ENCODE measurements around the gene PIP4K2A. TPM values are rescaled to one million over a fixed set of nuclear protein-coding genes. Genes with fewer than 3 reads are reported as not detected.

The PIP4K2A gene
- total and polyA plus RNA-seq, 2 donors (not counting 3 experiments of a cell fraction or from before 2014, with no cell fraction given), result 11.8 to 32.6 TPM

DNA sequence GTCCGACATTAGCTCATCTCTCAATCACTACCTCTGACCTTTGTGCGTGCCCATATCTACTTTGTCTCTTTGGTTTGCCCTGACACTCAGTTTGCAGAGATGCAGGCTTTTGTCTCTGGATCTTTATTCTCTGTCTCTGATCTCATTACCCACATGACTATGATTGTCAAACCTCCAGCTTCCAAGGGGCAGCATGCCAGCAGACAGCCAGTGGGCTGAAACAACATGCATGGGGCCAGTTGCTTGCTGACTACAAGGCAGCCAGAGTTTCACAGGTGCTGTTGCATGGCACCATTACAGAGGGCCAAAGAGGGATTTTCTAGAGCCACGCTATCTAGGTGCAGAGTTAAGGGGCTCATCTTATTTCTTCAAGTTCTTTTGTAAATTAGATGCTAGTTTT is 222.9 kb downstream of the PIP4K2A start:
- no peaks in the 10 kb centered on the region for H3K79me2 ChIP-seq (ENCODE audit: control insufficient read depth, insufficient read depth, low read length)
- no peak overlapping the region for H3K4me3 ChIP-seq (replicated peaks in 1 of 3; ENCODE audit: insufficient read depth in 1 of 3, low read depth in 1 of 3, low read length in 3 of 3)
- H4K20me1 ChIP-seq (replicated peaks; ENCODE audit: control insufficient read depth, extremely low read depth, insufficient read depth, low read length), result no peaks in the 10 kb centered on the region
- H3K9ac ChIP-seq (replicated peaks; ENCODE audit: extremely low read depth, insufficient read depth, low read length), result no peak overlapping the region
- dilution Hi-C loops (cut with MboI; ENCODE audit: extremely low pct_ligation_motif_present, low sequenced_read_pairs) (no loop called here), intact Hi-C loops (cut with micrococcal nuclease) (no loop called here)
- no TSS peak for BruUV-seq (replicated peaks)
- TF ChIP-seq, protein P1, sequence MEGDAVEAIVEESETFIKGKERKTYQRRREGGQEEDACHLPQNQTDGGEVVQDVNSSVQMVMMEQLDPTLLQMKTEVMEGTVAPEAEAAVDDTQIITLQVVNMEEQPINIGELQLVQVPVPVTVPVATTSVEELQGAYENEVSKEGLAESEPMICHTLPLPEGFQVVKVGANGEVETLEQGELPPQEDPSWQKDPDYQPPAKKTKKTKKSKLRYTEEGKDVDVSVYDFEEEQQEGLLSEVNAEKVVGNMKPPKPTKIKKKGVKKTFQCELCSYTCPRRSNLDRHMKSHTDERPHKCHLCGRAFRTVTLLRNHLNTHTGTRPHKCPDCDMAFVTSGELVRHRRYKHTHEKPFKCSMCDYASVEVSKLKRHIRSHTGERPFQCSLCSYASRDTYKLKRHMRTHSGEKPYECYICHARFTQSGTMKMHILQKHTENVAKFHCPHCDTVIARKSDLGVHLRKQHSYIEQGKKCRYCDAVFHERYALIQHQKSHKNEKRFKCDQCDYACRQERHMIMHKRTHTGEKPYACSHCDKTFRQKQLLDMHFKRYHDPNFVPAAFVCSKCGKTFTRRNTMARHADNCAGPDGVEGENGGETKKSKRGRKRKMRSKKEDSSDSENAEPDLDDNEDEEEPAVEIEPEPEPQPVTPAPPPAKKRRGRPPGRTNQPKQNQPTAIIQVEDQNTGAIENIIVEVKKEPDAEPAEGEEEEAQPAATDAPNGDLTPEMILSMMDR (IDR thresholded peaks at IDR 0.05; ENCODE audit: extremely low read depth in 1 of 2, insufficient read depth in 1 of 2, low read depth in 1 of 2, low read length in 2 of 2), result no peak
- TF ChIP-seq EZH2 (IDR thresholded peaks at IDR 0.05; ENCODE audit: borderline replicate concordance, low read depth, low read length, severe bottlenecking) (no peak), FOS (IDR thresholded peaks at IDR 0.05; ENCODE audit: borderline replicate concordance, insufficient read depth, low read length) (no peak), GATA2 (IDR thresholded peaks at IDR 0.05; ENCODE audit: insufficient read depth, insufficient read length, low read depth, low read length) (no peak), POLR2AphosphoS5 (IDR thresholded peaks at IDR 0.05; ENCODE audit: insufficient read depth, low read depth, low read length) (no peak), JUN (IDR thresholded peaks at IDR 0.05; ENCODE audit: borderline replicate concordance, insufficient read depth, insufficient read length, low read depth) (no peak), POLR2A (IDR thresholded peaks at IDR 0.05; ENCODE audit: low read depth, low read length) (no peak), MYC (IDR thresholded peaks at IDR 0.05; ENCODE audit: low read depth, low read length) (no peak)
- TF ChIP-seq, protein P2, sequence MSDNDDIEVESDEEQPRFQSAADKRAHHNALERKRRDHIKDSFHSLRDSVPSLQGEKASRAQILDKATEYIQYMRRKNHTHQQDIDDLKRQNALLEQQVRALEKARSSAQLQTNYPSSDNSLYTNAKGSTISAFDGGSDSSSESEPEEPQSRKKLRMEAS (IDR thresholded peaks at IDR 0.05; ENCODE audit: insufficient read depth, insufficient read length), result no peak
- no peaks in the 10 kb centered on the region for H3K36me3 ChIP-seq (ENCODE audit: control insufficient read depth in 2 of 2, extremely low read depth in 1 of 2, insufficient read depth in 2 of 2, low read length in 2 of 2)
- H3K27me3 ChIP-seq (ENCODE audit: control insufficient read depth in 2 of 2, insufficient read depth in 2 of 2, low read length in 2 of 2), result peaks cover 0 to 15% of the 10 kb centered on the region in 2 experiments
- H2AFZ ChIP-seq (ENCODE audit: low read depth, low read length), result no peak overlapping the region
- no peak overlapping the region for H3K4me2 ChIP-seq (ENCODE audit: insufficient read depth, low read length)
- no peaks in the 10 kb centered on the region for H3K4me1 ChIP-seq (ENCODE audit: control insufficient read depth, extremely low read depth, insufficient read depth, low read length)
- ChIA-PET POLR2A (no interaction called here), CTCF (no interaction called here)
- FAIRE-seq, result no peak
- H3K27ac ChIP-seq (ENCODE audit: insufficient read depth, low read depth, low read length), result no peak overlapping the region
- DNase-seq (ENCODE audit: low read depth, low spot score), result no peak
- no peaks in the 10 kb centered on the region for H3K9me1 ChIP-seq (replicated peaks; ENCODE audit: control insufficient read depth, extremely low read depth, insufficient read depth, low read length)
- no peaks in the 10 kb centered on the region for H3K9me3 ChIP-seq (replicated peaks; ENCODE audit: control insufficient read depth, insufficient read depth, low read length)
